ENCODE results near the gene CD96.

DNA sequence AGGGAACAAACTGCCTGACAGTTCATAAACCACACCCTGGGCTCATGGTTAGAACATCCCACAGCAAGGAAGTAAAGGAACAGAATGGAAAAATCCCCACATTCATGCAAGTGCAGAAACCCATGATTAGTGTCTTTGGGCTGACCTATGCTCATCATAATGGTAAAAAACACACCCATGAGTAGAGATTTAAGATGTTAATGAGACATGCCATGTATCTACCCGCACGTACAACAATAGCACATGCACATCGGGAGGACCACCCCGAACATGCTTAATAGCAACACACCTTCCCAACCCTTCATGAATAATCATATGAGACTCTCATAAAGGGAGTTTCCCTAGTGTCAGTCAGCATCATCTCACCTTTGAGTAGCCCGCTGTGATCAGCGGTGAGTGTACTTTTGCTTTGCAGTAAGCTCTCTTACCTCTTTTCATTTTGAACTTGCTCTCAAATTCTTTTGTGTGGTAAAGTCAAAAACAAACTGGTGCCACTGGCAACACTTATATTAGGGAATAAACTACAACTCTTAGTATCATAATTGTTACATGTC, 30.0 kb downstream of the CD96 start:
- TF ChIP-seq, protein P1, sequence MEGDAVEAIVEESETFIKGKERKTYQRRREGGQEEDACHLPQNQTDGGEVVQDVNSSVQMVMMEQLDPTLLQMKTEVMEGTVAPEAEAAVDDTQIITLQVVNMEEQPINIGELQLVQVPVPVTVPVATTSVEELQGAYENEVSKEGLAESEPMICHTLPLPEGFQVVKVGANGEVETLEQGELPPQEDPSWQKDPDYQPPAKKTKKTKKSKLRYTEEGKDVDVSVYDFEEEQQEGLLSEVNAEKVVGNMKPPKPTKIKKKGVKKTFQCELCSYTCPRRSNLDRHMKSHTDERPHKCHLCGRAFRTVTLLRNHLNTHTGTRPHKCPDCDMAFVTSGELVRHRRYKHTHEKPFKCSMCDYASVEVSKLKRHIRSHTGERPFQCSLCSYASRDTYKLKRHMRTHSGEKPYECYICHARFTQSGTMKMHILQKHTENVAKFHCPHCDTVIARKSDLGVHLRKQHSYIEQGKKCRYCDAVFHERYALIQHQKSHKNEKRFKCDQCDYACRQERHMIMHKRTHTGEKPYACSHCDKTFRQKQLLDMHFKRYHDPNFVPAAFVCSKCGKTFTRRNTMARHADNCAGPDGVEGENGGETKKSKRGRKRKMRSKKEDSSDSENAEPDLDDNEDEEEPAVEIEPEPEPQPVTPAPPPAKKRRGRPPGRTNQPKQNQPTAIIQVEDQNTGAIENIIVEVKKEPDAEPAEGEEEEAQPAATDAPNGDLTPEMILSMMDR (IDR thresholded peaks at IDR 0.05), result no peak
- no peak for TF ChIP-seq POLR2A (IDR thresholded peaks at IDR 0.05)

Measured in body of pancreas (tissue), 4 donors.